ENCODE measurements around the gene PTOV1. TPM values are rescaled to one million over a fixed set of nuclear protein-coding genes. Genes with fewer than 3 reads are reported as not detected.

Gene PTOV1
- total RNA-seq, 1 donor from 2014 or later = 231 TPM

DNA sequence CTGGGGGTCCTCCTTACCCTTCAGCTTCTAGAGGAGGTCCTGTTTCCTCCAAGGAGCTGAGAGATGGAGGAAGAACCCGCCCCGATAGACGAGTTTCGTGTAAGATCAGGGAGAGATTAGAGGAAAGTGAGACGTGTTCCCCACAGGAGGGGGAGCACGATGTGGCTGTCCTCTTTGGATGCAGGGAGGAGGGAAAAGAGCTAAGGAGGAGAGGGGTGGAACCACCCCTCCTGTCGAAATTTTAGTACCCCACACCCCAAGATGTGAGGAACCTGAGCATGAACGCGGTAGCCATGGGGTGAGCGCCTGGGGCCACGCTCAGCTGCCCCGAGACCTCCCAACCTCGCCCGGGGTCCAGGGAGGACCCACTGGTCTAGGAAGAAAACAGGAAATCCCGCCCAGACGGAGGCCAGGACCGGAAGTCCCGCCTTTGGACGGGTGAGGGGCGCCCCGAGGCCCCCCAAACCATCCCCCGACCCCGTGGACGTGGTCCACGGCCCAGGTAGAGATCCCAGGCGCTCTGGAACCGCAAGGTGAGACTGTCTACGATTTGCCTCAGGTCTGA, 25.0 kb downstream of the PTOV1 start:
- TF ChIP-seq, protein P1, sequence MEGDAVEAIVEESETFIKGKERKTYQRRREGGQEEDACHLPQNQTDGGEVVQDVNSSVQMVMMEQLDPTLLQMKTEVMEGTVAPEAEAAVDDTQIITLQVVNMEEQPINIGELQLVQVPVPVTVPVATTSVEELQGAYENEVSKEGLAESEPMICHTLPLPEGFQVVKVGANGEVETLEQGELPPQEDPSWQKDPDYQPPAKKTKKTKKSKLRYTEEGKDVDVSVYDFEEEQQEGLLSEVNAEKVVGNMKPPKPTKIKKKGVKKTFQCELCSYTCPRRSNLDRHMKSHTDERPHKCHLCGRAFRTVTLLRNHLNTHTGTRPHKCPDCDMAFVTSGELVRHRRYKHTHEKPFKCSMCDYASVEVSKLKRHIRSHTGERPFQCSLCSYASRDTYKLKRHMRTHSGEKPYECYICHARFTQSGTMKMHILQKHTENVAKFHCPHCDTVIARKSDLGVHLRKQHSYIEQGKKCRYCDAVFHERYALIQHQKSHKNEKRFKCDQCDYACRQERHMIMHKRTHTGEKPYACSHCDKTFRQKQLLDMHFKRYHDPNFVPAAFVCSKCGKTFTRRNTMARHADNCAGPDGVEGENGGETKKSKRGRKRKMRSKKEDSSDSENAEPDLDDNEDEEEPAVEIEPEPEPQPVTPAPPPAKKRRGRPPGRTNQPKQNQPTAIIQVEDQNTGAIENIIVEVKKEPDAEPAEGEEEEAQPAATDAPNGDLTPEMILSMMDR (IDR thresholded peaks at IDR 0.05; ENCODE audit: unreplicated experiment) = no peak
- DNase-seq (ENCODE audit: low spot score) = peak; percentile 58
- Mint-ChIP-seq H3K9me3 (ENCODE audit: unreplicated experiment) (no peaks in the 10 kb centered on the region), H3K4me3 (ENCODE audit: unreplicated experiment) (no peak overlapping the region), H3K27me3 (ENCODE audit: unreplicated experiment) (peaks cover 24% of the 10 kb centered on the region), H3K27ac (ENCODE audit: unreplicated experiment) (no peak overlapping the region), H3K4me1 (ENCODE audit: unreplicated experiment) (peaks cover 31% of the 10 kb centered on the region), H3K36me3 (ENCODE audit: low read depth, unreplicated experiment) (peaks cover 13% of the 10 kb centered on the region)

DNA sequence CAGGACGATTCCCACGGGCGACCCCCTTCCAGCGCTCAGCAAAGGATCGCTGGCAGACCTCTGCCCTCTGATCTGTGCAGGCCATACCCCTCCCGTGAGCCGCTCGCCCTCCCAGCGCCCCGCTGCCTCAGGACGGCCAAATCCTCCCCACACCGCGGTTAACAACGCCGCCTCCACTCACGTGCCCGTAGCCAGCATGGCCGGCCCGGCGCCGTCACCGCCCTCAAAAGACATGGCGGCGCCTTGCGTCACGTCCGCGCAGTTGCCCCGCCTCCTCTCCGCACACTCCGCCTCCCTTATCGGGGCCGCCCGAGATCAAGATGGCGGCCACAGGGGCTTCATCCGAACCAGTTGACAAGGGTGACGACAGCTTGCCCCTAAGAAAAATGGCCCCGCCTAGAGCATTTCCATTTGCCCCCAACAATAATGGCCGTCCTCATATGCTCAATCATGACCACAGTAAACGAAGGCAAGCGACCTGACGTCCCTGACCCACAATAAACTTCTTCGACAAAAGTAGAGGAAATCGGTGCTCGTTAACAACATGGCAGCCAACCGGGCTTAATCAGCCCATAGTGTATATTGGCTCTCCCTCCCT, 25.6 kb downstream of the PTOV1 start:
- Mint-ChIP-seq H3K36me3 (ENCODE audit: low read depth, unreplicated experiment) (peaks cover 16% of the 10 kb centered on the region), H3K27ac (ENCODE audit: unreplicated experiment) (no peak overlapping the region)

DNA sequence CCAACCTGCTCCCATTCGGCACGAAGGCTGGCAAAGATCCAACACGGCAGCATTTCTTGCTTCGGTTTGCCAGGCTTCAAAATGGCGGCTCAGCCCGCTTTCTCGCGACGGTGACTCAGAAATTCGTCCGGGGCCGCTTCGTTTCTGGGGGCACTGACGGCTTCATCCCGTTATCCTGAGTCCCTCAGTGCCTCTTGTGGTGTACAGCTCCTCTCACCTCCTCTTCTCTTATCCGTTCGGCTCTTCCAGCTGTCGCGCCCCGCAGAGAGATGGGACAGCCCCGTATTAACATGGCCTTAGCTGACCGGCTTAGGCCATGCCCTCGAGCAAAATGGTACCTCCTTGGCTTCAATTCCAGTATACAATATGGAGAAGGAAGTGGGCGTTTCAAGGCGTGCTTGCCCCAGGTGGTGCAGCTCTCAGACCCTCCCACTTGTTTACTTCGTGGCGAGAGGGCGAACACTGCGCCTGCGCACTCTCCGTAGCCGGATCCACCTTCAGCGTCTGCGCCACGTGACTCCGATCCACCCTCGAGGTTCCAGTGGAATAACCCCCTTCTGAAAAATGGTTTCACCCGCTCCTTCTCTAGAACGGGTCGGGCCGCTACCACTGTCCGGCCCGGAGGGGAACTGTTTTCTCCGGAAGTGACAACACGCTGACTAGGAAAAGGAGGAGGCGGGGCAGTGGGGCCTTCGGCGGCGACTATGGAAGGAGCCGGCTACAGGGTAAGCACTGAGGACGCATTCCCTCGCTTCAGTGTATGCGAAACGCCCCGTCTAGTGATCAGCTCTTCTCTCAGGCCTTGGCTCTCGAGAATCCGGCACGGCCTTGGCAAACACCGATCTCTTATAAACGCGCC, 26.3 kb downstream of the PTOV1 start, which contains the start of the genes AKT1S1 and TBC1D17:
TSS of gene AKT1S1 (minus strand) at position 336 of the 859 bp plus-strand sequence. CDS start 4,060 bp downstream, outside the sequence.
TSS of gene TBC1D17 (plus strand) at position 683 of the 859 bp plus-strand sequence. CDS start at position 705, 22 bp downstream.
- peak within 1 kb of the TSS; percentile 61 for H3K27ac Mint-ChIP-seq (ENCODE audit: unreplicated experiment)
- peak; percentile 96 for DNase-seq (ENCODE audit: low spot score)
- no peaks in the 10 kb centered on the region for H3K9me3 Mint-ChIP-seq (ENCODE audit: unreplicated experiment)
- no peak within 1 kb of the TSS for H3K4me3 Mint-ChIP-seq (ENCODE audit: unreplicated experiment)
- H3K27me3 Mint-ChIP-seq (ENCODE audit: unreplicated experiment) = peaks cover 21% of the 10 kb centered on the region
- H3K36me3 Mint-ChIP-seq (ENCODE audit: low read depth, unreplicated experiment) = peaks cover 16% of the 10 kb centered on the region
- TF ChIP-seq, protein P1 (IDR thresholded peaks at IDR 0.05; ENCODE audit: unreplicated experiment) = no peak
- peaks cover 26% of the 10 kb centered on the region for H3K4me1 Mint-ChIP-seq (ENCODE audit: unreplicated experiment)

More for the DNA sequence above, 25.6 kb downstream of the PTOV1 start:
- no peaks in the 10 kb centered on the region for H3K9me3 Mint-ChIP-seq (ENCODE audit: unreplicated experiment)
- H3K27me3 Mint-ChIP-seq (ENCODE audit: unreplicated experiment) = peaks cover 26% of the 10 kb centered on the region
- TF ChIP-seq, protein P1 (IDR thresholded peaks at IDR 0.05; ENCODE audit: unreplicated experiment) = no peak
- H3K4me1 Mint-ChIP-seq (ENCODE audit: unreplicated experiment) = peaks cover 31% of the 10 kb centered on the region
- H3K4me3 Mint-ChIP-seq (ENCODE audit: unreplicated experiment) = no peak overlapping the region
- peak; percentile 96 for DNase-seq (ENCODE audit: low spot score)

DNA sequence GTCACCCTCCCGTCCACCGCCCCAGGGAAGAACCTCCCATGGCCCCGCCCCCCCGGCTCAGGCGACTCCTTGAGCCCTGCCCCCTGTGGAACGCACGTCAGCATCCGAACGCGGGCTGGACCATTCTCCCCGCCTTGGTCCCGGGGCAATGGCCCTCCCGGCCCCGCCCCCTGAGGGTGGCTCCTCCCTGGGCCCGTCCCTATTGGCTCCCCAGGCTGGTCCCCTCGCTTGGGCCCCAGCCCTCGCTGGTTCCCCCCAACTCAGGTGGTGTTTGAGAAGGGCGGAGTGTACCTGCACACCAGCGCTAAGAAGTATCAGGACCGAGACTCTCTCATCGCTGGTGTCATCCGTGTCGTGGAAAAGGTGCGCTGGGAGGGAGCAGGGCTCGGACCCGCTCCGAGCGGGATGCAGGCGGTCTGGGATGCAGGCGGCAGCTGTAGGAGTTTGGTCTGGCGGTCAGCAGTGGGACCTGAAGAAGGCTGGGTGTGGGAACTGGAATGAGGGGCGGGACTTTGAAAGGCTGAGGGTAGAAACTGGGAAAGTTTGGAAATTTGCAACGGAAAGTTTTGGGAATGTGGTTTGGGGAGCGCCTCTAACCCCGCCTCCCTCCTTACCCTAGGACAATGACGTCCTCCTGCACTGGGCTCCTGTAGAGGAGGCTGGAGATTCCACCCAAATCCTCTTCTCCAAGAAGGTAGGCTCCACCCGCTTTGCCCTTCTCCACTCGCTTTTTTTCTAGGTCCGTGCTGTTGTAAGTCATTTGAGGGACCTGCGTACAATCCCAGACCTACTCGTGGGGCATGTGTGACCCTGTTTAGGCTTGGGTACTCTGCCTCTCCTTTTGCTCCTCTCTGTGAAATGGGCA, 27.2 kb downstream of the PTOV1 start:
- TF ChIP-seq, protein P1 (IDR thresholded peaks at IDR 0.05; ENCODE audit: unreplicated experiment) = no peak
- H3K4me3 Mint-ChIP-seq (ENCODE audit: unreplicated experiment) = no peak overlapping the region
- H3K9me3 Mint-ChIP-seq (ENCODE audit: unreplicated experiment) = no peaks in the 10 kb centered on the region
- peaks cover 25% of the 10 kb centered on the region for H3K4me1 Mint-ChIP-seq (ENCODE audit: unreplicated experiment)
- peak; percentile 97 for DNase-seq (ENCODE audit: low spot score)
- H3K27ac Mint-ChIP-seq (ENCODE audit: unreplicated experiment) = peak overlapping the region; percentile 61
- peaks cover 20% of the 10 kb centered on the region for H3K36me3 Mint-ChIP-seq (ENCODE audit: low read depth, unreplicated experiment)
- H3K27me3 Mint-ChIP-seq (ENCODE audit: unreplicated experiment) = peaks cover 21% of the 10 kb centered on the region

Data from endothelial cell (in vitro differentiated cells).